CD4-positive, alpha-beta T cell treated with Interleukin-21 for 1 hour (primary cell): ENCODE results near the gene XAB2.

ENCODE experiments used
- DNase-seq: peaks from one replicate; pipeline ENCODE4 v3.0.0-alpha.2; 2020

XAB2 gene

GRCh38 chr19:7648265-7649014 lies 19.1 kb upstream of the XAB2 start:
- no peak for DNase-seq

GRCh38 chr19:7647156-7647555 lies 17.8 kb upstream of the XAB2 start:
- DNase-seq, result no peak

- DNase-seq, result no peak
Observed at GRCh38 chr19:7646426-7646700, 17.0 kb upstream of the XAB2 start.

- DNase-seq, result no peak
Observed at GRCh38 chr19:7645656-7646425, 16.5 kb upstream of the XAB2 start.

GRCh38 chr19:7645163-7645562 lies 15.8 kb upstream of the XAB2 start:
- no peak for DNase-seq

- DNase-seq, result no peak
Observed at GRCh38 chr19:7644550-7644877, 15.2 kb upstream of the XAB2 start.

GRCh38 chr19:7643629-7644549 lies 14.5 kb upstream of the XAB2 start:
- DNase-seq, result peak; percentile 42

- DNase-seq, result no peak
Observed at GRCh38 chr19:7643031-7643415, 13.7 kb upstream of the XAB2 start.

- no peak for DNase-seq
Observed at GRCh38 chr19:7642295-7643030, 13.1 kb upstream of the XAB2 start.

GRCh38 chr19:7641290-7642276 lies 12.2 kb upstream of the XAB2 start:
- no peak for DNase-seq

- no peak for DNase-seq
Observed at GRCh38 chr19:7640803-7641202, 11.5 kb upstream of the XAB2 start.

GRCh38 chr19:7639863-7640348 lies 10.6 kb upstream of the XAB2 start:
- DNase-seq, result no peak

GRCh38 chr19:7638802-7639465 lies 9.6 kb upstream of the XAB2 start:
- DNase-seq, result no peak

GRCh38 chr19:7637374-7638256 lies 8.3 kb upstream of the XAB2 start:
- DNase-seq, result peak; percentile 35

GRCh38 chr19:7636691-7637373 lies 7.5 kb upstream of the XAB2 start, which contains the start of gene STXBP2:
TSS of gene STXBP2 (plus strand) at chr19:7637110. CDS start at chr19:7637150, 40 bp downstream.
- peak; percentile 95 for DNase-seq

GRCh38 chr19:7636317-7636690 lies 7.0 kb upstream of the XAB2 start:
- no peak for DNase-seq

GRCh38 chr19:7635670-7636069 lies 6.3 kb upstream of the XAB2 start:
- DNase-seq, result no peak

- DNase-seq, result no peak
Observed at GRCh38 chr19:7633698-7634097, 4.4 kb upstream of the XAB2 start, which contains the start of gene PCP2. TSS of gene PCP2 (minus strand) at chr19:7633719. CDS start at chr19:7633457, 262 bp downstream.
